ENCODE measurements around the gene GNAQ.

GRCh38 chr9:77853716-77854115, 177.9 kb downstream of the GNAQ start:
- TF ChIP-seq CTCF (conservative IDR thresholded peaks at IDR 0.05; ENCODE audit: low read depth, low read length), result no peak
- TF ChIP-seq CEBPB (IDR thresholded peaks at IDR 0.05; ENCODE audit: low read depth, low read length), result no peak
- no peak for TF ChIP-seq RFX5 (IDR thresholded peaks at IDR 0.05; ENCODE audit: low read depth, low read length)
- no peak for TF ChIP-seq ELK1 (IDR thresholded peaks at IDR 0.05; ENCODE audit: borderline replicate concordance, low read depth, low read length)
- no peak for TF ChIP-seq RCOR1 (IDR thresholded peaks at IDR 0.05; ENCODE audit: insufficient replicate concordance, low read length)
- TF ChIP-seq RAD21 (IDR thresholded peaks at IDR 0.05; ENCODE audit: low read length), result no peak
- TF ChIP-seq BHLHE40 (IDR thresholded peaks at IDR 0.05; ENCODE audit: low read depth, low read length), result no peak
- no peak for TF ChIP-seq MXI1 (IDR thresholded peaks at IDR 0.05; ENCODE audit: borderline replicate concordance, low read depth, low read length)
- no peak for TF ChIP-seq POLR2A (IDR thresholded peaks at IDR 0.05; ENCODE audit: low read depth, low read length)
- TF ChIP-seq NFE2L2 (IDR thresholded peaks at IDR 0.05; ENCODE audit: low read depth, low read length), result no peak

Data from IMR-90 (cell line).